HG02763 (cell line): ENCODE results near the gene MARK1.
A peak's percentile ranks its signal among the peaks of the same experiment; 100 is the strongest.
"Not testable (repeated sequence)": the region's sequence is repeated elsewhere in the genome, so short reads cannot be mapped to it uniquely, and the experiment has no call there.

Experiments used
- ATAC-seq: cut with Tn5 transposase; IDR thresholded peaks from one replicate; pipeline ENCODE4 v1.9.1; 2021; ENCODE audit warnings: mild to moderate bottlenecking, moderate library complexity; ENCODE audit not compliant: unreplicated experiment

MARK1 gene

DNA sequence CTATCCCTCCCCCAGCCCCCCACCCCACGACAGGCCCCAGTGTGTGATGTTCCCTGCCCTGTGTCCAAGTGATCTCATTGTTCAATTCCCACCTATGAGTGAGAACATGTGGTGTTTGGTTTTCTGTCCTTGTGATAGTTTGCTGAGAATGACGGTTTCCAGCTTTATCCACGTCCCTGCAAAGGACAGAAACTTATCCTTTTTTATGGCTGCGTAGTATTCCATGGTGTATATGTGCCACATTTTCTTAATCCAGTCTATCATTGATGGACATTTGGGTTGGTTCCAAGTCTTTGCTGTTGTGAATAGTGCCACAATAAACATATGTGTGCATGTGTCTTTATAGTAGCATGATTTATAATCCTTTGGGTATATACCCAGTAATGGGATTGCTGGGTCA lies 77.7 kb downstream of the MARK1 start:
- not testable (repeated sequence) for ATAC-seq

DNA sequence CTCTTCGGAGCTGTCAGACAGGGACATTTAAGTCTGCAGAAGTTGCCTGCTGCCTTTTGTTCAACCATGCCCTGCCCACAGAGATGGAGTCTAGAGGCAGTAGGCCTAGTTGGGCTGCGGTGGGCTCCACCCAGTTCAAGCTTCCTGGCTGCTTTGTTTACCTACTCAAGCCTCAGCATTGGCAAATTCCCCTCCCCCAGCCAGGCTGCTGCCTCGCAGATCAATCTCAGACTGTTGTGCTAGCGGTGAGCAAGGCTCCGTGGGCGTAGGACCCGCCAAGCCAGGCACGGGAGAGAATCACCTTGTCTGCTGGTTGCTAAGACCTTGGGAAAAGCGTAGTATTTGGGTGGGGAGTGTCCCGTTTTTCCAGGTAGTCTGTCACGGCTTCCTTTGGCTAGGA lies 83.2 kb downstream of the MARK1 start:
- ATAC-seq: not testable (repeated sequence)

DNA sequence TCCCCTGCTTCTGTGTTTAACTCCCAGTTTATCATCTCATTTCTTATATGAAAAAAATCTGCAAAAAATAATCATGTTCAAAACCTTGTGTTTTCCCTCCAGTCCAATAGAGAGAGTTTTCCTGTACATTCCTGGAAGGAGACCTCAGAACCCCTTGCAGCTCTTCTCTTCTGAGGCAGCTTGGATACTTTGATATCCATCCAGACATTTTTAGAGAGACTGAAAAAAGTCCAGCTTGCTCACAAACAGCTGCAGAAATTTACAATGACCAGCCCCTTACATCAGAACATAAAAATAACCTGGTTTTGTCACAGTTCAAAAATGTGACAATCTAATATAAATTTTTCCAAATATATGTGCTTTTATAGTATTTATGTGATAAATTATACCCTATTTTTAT lies 88.9 kb downstream of the MARK1 start:
- no peak for ATAC-seq

DNA sequence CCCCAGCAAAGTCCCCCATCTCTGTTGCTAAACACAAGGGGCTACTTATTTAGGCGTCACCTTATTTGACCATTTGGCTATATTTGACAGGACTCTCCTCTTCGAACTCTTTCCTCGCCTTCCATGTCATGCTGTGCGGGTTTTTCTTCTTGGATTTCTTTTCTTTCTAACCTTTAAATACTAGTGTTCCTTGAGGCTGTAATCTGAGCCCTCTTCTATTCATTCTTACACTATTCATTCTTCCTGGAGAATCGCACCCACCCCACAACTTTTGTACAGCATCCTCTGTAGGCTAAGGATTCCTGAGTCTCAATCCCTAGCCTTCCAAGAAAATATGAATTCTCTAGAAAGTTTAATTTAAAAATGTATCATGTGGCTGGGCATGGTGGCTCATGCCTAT lies 100.5 kb downstream of the MARK1 start:
- ATAC-seq: no peak

DNA sequence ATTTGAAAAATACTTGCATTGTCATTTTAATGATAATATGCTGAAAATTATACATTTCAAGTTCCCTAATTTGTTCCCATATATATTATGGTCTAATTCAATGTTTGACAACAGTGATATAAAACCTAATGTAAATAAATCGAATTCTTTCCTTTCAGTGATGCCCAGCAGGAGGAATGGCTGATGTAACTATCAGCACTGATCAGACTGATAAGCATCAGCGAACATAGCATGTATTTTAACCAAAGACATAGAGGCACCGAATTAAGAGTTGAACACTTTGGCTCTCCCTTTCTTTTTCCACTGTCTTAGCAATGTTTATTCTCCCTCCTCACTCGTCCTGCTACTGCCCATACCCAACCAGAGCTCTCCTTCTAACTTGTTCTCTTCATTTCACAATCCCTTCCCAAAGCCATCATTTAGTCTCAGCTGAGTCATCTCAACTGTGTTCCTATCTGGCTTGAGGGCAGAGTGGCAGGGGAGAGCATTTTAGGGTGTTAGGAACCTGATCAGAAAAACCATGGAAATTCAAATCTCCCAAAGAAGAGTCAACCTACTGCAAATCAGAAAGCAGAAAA lies 103.4 kb downstream of the MARK1 start:
- no peak for ATAC-seq

DNA sequence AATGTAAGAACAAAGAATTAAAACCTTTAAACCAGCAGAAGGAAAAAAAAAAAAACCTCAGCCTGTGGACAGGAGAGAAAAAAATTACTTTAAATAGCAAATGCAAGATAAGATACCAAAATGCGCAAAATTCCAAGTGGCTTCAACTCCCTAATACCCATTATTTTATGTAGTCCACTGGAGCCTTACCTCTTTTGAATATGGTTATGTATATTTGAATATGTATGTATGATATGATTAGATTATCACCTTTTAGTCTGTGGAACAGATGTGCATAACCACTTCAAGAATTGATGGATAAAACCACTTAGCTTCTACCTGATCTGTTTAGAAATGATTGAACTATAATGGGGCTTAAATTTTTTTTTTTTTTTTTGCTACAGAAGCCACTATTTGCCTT lies 109.8 kb downstream of the MARK1 start:
- ATAC-seq: no peak

DNA sequence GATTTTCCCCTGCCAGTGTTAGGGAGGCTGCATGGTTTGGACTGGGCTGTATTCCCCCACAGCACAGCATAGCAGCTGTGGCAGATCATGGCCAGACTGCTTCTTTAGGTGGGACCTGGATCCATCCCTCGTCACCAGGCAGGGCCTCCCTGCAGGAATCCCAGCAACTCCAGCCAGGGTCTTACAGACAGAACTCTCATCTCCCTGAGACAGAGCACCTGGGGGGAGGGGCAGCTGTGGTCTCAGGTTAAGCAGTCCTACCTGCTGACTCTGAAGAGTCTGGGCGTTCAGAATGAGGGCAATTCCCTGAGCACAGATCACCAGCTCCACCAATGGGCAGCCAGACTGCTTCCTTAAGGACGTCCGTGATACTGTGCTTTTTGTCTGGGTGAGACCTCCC lies 114.3 kb downstream of the MARK1 start:
- no peak for ATAC-seq

DNA sequence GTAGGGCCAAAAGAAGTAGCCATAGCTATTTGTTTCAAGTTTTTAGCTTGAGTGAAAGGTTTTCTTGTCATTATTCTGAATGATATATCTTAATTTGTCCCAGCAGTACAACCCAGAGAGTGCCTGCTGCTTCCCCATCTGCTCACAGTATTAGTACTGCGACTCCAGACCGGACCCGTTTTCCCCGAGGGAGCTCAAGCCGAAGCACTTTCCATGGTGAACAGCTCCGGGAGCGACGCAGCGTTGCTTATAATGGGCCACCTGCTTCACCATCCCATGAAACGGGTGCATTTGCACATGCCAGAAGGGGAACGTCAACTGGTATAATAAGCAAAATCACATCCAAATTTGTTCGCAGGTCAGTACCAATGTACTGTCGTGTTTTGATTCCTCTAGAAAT lies 125.1 kb downstream of the MARK1 start:
- ATAC-seq: no peak

DNA sequence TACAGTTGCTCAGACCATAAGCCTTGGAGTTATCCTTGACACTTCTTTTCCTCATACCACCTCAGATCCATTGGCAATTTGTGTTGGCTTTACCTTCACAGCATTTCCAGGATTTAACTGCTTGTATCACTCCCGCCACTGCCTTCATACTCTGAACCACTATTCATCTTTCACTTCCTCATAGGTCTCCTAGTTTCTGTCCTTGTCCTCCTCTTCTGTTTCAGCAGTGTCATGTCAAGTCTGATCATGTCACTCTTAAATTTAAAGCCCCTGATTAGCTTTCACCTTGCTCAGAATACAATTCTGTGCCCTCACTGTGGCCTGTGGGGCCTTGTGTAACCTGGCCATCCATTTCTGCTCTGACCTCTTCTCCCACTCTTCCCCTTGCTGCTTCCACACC lies 127.6 kb downstream of the MARK1 start:
- peak; percentile 95 for ATAC-seq

DNA sequence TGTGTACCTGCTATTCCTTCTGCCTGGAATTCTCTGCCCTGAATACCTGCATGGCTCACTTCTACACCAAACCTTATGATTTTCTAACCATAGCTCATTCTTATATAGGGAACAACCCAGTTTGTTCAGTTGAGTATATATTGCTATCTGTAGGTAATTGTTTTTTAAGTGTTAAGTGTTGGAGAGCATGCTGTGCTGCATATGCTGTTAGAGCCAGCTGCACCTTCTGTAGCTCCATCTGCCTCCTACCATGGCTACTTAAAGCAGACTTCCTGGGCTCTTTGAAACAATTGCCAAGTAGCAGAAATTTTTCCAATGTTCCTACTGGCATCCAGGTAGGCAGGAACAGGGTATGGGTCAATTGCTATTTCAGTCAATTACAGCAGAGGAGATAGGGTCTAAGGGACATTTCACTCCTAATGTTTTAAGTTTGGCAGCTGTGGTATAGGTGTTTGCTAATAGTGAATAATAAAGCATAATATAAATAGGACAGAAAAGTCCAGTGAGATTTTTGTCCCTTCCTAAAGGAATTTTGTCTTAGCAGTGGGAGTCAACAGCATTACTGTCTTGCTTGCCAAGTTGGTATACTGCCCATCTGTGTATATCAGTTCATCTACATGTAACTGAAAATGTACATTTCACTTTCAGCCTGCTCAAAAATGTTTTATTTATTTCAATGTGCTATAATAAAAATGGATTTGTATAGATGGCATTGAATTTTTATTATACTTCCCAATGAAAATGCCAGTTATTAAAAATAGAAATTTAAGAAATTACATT lies 128.2 kb downstream of the MARK1 start:
- no peak for ATAC-seq

DNA sequence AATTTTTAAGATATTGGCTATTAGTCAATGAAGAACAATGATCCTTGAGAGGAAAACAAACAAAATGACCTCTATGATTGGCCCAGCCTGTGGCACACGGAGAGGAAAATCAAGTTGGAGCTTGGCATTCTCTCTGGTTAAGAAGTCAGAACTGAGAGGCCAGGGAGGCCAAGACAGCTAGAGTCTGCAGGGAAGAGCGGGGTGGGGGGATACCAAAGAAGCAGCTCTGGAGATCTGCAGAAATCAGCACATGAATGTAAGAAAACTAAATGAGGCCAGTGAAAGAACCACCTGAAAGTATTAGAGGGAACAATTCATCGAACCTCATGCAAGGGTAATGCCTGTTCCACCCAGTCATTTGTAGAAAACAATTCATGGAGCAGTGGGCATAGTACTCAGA lies 138.4 kb downstream of the MARK1 start:
- no peak for ATAC-seq

DNA sequence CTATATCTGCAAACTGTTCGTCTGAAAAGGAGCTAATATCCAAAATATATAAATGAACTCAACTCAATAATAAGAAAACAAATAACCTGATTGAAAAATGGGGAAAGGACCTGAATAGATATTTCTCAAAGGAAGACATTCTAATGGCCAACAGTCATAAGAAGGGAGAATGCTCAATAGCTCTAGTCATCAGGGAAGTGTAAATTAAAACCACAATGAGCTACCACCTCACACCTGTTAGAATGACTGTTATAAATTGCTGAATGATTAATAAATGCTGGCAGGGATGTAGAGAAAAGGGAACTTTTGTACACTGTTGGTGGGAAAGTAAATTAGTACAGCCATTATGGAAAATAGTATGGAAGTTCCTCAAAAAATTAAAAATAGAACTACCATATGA lies 141.1 kb downstream of the MARK1 start:
- ATAC-seq: no peak

DNA sequence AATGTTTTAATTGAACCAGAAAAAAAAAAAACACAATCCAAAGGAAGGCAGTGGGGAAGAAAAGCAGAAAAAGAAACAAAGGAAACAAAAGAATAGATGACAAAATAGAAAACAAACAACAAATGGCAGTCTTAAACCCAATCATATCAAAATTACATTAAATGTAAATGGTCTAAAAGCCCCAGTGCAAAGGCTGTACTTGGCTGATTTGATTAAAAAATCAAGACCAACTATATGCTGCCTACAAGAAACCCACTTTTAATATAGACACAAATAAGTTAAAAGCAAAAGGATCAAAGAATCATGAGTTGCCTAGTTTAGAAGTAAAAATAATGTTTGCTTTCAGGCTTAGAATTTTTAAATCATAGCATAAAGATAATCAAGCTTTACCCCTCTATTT lies 142.4 kb downstream of the MARK1 start:
- no peak for ATAC-seq

DNA sequence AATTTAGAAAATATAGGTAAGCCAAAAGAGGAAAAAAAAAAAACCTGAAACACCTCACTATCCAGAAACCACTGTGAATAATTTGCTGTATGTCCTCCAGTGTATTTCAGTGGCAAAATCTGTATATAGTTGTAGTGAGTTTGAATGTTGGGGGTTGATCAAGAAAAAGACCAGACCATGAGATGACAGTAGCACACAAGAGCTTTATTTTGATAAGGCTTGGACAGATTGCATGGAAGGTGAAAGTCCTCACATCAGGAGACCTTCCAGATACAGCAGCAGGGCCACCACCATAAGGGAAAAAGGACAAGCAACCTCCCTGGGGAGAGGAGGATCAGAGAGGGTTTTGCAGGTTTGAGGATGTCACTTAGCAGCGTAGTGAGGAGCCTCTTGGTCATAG lies 146.0 kb downstream of the MARK1 start:
- ATAC-seq: no peak

DNA sequence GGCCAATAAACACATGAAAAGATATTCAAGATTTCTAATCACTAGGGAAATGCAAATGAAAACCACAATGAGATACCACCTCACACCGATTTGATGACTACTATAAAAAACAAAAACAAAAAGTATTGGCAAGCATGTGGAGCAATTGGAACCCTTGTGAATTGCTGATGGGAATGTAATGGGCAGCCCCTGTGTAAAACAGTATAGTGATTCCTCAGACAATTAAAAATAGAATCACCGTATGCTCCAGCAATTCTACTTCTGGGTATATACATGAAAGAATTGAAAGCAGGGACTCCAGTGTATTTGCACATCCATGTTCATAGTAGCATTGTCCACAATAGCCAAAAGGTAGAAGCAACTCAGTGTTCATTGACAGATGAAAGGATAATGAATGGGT lies 149.3 kb downstream of the MARK1 start:
- no peak for ATAC-seq

DNA sequence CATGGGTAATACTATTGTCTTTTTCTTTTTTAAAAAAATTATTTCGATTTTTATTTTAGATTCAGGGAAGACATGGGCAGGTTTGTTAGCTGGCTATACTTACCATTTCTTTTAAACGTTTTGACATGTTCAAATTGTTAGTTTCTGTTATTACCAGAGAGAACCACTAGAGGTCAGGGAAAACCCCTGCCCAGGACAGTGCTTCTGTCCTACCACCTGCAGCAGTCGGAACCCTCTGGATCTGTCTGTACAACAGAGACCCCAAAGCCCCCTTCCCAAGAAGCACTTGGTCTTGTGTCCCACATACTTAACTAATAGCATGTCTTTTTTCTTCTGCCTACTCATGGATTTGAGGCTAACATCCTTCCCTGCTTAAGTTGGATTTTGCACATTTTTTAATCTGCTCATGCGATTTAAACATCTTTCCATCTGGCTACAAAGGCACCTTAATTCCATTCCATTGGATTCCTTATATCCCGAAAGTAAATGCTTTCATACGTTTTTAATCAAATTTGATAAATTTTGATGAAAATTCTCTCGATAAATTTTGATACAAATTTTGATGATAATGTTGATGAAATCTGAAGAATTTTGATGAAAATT lies 152.2 kb downstream of the MARK1 start:
- ATAC-seq: peak; percentile 77

DNA sequence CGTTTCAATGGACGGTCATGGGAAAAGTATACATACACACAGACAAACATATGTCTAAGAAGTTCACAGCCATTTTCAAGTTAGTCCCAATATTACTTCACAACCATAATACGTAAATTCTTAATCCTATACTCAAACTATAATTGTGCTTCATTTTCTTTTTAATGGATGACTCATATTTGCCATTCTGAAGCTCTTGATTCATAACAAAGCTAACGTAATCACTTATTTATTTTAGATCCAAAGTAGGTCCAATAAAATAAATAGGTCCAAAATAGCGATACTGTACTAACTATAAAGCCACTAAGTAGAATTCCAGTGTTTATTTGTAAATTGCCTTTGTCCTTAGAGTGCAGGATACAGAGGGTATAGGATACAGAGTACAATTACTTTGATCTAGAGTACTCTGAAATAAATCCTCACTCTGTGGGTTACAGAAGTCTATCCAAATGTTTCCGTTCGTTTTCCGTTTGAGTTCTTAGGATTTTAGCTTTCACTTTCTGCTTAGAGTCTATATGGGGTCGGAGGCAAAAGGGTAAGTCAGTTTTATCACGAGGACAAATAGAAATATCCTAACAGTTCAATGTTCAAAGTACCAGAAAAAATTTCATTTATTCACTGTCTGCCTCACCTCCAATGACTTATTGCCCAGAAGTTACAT lies 153.4 kb downstream of the MARK1 start:
- ATAC-seq: no peak

DNA sequence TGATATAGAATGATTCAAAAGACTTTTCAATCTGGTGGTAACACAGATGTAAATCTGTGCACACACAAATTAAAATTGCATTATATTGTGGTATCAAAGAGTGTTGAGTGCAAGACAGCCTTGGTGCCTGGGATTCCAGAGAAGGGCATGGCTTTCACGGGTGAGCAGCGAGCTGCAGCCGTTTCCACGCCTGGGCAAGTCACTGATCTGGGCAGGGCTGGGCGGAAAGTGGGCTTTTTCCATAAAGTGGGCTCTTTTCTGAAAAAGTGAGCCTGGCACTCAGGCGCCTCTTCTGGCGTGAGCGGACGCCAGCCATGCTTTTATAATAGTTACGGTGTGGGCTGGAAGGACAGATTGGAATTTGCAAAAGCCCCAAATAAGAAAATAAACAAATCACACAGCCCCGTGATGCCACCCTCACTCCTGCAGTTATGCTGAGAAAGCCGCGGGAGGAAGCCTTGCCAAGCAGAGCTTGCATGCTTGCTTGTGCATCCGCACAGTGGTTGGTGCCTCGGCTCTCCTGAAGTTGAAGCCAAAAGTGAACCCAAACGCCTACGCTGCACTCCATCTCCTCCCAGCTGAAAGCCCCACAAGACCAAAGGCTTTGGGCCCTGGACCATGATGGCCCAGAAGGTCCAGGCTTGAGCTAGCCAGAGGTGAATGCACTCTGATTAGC lies 155.1 kb downstream of the MARK1 start:
- ATAC-seq: no peak

DNA sequence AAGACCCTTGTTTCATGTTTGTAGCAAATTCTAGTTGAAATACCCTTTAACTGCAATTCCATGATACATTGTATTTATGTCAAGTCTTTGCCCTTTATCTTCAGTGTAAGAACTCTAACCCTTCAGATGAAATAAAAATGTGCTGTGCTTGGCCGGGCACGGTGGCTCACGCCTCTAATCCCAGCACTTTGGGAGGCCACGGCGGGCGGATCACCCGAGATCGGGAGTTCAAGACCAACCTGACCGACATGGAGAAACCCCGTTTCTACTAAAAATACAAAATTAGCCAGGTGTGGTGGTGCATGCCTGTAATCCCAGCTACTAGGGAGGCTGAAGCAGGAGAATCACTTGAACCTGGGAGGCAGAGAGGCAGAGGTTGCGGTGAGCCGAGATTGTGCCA lies 155.8 kb downstream of the MARK1 start:
- ATAC-seq: not testable (repeated sequence)

DNA sequence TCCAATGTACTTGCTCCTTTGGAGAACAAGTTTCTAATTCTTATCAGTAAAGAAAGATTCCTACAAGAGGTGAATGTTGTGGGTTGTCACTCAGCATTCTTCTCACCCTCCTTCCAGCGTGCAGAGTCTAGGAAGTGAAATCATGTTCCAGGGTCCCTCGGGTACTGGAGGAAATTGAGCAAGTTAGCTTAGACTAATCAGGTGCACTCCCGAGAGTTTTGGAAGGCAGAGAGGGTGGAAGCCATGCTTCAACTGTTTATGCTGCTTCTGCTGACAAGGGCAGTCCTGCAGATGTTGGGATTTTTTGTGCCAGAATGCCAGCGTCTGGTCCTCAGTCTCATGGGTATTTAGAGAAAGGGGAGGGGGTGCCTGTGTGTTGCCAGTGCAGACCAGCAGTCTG lies 157.0 kb downstream of the MARK1 start:
- no peak for ATAC-seq

DNA sequence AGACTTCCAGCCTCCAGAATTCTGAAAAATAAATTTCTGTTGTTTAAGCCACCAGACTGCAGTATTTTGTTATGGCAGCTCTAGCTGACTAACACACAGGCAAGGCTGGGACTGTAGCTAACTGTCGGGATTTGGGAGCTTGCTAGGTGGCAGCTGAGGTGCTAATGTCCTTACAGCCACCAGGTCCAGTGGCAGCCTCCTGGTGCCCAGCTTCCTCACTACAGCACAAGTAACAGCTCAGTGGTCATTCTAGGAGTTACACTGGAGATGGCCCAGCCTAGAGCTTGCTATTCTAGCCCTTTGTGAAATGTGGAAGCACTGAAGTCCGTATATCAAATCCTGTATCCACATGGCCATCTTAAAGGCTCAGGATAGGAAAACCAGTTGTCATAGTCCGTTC lies 157.9 kb downstream of the MARK1 start:
- ATAC-seq: no peak
